Measurements from ENCODE around the gene KCNIP3.

The KCNIP3 gene

DNA sequence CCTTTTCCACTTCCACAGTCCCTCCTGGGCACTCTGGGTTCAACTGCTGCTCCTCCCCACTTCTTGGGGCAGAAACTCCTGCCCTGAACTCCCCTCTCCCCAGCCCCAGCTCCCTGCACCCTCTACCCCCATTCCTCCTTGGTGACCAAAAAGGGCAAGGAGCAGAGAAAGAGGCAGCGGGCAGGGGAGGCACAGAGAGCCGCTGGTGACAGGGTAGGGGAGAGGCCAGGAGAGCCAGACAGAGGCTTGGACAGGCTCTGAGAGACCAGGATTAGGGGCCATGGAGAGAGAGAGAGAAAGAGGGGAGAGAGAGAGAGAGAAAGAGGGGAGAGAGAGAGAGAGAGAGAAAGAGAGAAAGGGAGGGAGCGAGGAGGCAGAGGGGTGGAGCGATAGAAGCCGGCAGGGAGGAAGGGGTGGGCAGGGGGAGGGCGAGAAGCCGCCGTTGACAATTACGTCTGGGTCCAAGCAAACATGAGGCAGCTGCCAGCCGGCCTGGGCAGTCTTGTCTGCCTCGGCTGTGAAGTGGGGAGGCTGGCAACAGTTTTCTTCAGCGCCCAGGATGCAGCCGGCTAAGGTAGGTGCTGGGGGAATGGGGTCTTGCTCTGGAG, at the start of gene KCNIP3:
Gene KCNIP3, plus strand, starts transcription at position 468 of the 608 bp plus-strand sequence. Its CDS starts 92 bp downstream, at position 560.
- no CpG with 5 or more reads among the region's 13 CpGs for WGBS (ENCODE audit: insufficient coverage, insufficient read length)
- DNase-seq (ENCODE audit: low read depth, low spot score): no peak
- Histone ChIP-seq H3K36me3 (ENCODE audit: control insufficient read depth, insufficient read depth, low read length) (no peaks in the 10 kb centered on the region), H3K9me3 (ENCODE audit: control insufficient read depth, insufficient read depth, low read length) (no peaks in the 10 kb centered on the region), H3K27ac (ENCODE audit: low read length) (no peak within 1 kb of the TSS), H3K4me3 (ENCODE audit: low read length) (no peak within 1 kb of the TSS), H3K27me3 (ENCODE audit: control insufficient read depth, insufficient read depth, low read length) (no peaks in the 10 kb centered on the region), H3K4me1 (ENCODE audit: control insufficient read depth, insufficient read depth, low read length) (peaks cover 2% of the 10 kb centered on the region; the same call in 1 of the 2 replicates)

DNA sequence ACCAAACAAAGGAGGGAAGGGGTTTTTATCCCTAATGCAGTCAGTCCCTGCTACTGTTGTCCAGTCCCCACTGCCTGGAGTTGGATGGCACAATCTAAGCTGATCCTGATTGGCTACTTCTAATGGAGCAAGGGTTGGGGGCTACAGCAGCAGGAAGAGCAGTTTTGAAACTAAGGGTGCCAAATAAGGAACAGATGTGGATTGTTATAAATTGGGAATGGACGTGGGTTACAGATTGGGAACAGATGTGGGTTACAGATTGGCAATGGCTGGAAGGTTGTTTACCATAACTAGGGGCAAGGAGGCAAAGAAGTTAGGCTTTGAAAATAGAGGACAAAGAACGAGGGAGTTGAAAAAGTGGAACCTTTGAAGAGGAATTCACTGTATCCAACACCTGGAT, 38.9 kb upstream of the KCNIP3 start:
- H3K27me3 ChIP-seq (ENCODE audit: control insufficient read depth, insufficient read depth, low read length): no peaks in the 10 kb centered on the region
- H3K4me3 ChIP-seq (ENCODE audit: low read length): no peak overlapping the region
- WGBS (ENCODE audit: insufficient coverage, insufficient read length): 100% methylated on average over 1 of the region's 2 CpGs
- no peaks in the 10 kb centered on the region for H3K4me1 ChIP-seq (ENCODE audit: control insufficient read depth, insufficient read depth, low read length)
- H3K9me3 ChIP-seq (ENCODE audit: control insufficient read depth, insufficient read depth, low read length): peaks cover 1% of the 10 kb centered on the region; the same call in 1 of the 2 replicates
- no peak overlapping the region for H3K27ac ChIP-seq (ENCODE audit: low read length)
- DNase-seq (ENCODE audit: low read depth, low spot score): no peak
- no peaks in the 10 kb centered on the region for H3K36me3 ChIP-seq (ENCODE audit: control insufficient read depth, insufficient read depth, low read length)

DNA sequence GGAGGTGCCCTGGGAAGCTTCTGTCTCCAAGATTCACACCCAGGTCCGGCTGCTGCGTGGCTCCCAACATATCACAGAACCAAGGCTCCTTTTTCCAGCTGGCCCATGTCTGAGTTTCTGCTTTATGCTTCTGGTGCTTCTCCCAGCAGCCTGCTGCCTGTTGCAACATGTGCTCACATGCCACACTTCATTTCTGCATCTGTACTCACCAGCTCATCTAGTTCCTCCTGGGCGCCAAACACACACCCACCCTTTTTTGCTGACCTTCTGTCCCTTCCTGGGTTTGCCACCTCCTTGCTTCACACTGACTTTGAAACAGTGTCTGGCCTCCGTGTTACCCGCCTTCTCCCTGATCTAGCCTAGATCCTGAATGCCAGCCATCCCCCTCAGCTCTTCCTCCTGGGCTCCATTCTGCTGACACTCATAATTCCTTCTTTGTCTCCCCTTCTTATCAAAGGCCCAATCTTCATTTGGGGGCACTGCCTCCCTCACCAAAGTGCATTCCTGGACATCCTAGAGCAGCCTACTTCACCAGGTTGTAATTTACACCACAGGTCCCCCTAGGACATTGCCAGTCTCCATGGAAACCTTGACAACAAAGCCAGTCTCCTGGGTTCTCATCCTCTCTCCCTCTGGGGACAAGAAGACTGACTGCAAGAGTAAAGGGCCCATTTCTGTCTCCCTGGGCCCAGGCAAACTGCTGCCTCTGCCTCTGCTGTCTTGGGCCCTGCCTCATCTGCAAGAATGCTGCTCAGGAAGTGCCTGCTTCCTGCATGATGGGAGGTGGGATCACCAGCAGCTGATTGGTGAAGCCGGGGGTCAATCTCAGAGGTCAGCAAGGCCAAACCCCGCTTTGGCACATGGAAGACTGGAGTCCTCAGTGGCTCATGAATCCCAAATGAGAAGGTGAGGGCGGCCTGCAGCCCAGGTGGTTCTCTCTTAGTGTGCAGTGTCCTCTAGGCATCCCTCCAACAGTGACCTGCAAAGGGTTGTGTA, 36.8 kb upstream of the KCNIP3 start:
- peaks cover 1% of the 10 kb centered on the region; the same call in 1 of the 2 replicates for H3K9me3 ChIP-seq (ENCODE audit: control insufficient read depth, insufficient read depth, low read length)
- no peak for DNase-seq (ENCODE audit: low read depth, low spot score)
- no peaks in the 10 kb centered on the region for H3K36me3 ChIP-seq (ENCODE audit: control insufficient read depth, insufficient read depth, low read length)
- no CpG with 5 or more reads among the region's 8 CpGs for WGBS (ENCODE audit: insufficient coverage, insufficient read length)
- no peaks in the 10 kb centered on the region for H3K4me1 ChIP-seq (ENCODE audit: control insufficient read depth, insufficient read depth, low read length)
- no peaks in the 10 kb centered on the region for H3K27me3 ChIP-seq (ENCODE audit: control insufficient read depth, insufficient read depth, low read length)
- H3K27ac ChIP-seq (ENCODE audit: low read length): no peak overlapping the region
- no peak overlapping the region for H3K4me3 ChIP-seq (ENCODE audit: low read length)

DNA sequence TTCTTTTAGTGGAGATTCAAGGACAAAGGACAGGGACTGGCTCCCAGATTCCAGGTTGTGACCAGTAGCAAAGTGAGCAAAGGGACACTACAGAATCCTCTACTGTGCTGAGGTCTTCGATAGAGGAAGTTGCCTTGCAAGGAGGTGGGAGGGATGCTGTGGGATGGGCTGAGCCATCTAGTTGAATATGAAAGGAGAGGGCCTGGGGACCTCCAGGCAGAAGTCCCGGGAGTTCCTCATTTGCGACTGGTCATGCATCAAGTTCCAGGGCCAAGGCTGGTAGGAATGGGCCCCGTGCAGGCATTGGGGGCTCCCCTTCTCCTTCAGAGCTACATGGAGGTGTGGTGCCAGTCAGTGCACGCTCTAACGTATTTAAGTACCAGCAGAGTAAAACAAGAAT, 35.5 kb upstream of the KCNIP3 start:
- Histone ChIP-seq H3K4me3 (ENCODE audit: low read length) (no peak overlapping the region), H3K36me3 (ENCODE audit: control insufficient read depth, insufficient read depth, low read length) (no peaks in the 10 kb centered on the region), H3K9me3 (ENCODE audit: control insufficient read depth, insufficient read depth, low read length) (peaks cover 1% of the 10 kb centered on the region; the same call in 1 of the 2 replicates), H3K27me3 (ENCODE audit: control insufficient read depth, insufficient read depth, low read length) (no peaks in the 10 kb centered on the region), H3K27ac (ENCODE audit: low read length) (no peak overlapping the region), H3K4me1 (ENCODE audit: control insufficient read depth, insufficient read depth, low read length) (no peaks in the 10 kb centered on the region)
- no CpG with 5 or more reads among the region's 6 CpGs for WGBS (ENCODE audit: insufficient coverage, insufficient read length)
- DNase-seq (ENCODE audit: low read depth, low spot score): no peak

DNA sequence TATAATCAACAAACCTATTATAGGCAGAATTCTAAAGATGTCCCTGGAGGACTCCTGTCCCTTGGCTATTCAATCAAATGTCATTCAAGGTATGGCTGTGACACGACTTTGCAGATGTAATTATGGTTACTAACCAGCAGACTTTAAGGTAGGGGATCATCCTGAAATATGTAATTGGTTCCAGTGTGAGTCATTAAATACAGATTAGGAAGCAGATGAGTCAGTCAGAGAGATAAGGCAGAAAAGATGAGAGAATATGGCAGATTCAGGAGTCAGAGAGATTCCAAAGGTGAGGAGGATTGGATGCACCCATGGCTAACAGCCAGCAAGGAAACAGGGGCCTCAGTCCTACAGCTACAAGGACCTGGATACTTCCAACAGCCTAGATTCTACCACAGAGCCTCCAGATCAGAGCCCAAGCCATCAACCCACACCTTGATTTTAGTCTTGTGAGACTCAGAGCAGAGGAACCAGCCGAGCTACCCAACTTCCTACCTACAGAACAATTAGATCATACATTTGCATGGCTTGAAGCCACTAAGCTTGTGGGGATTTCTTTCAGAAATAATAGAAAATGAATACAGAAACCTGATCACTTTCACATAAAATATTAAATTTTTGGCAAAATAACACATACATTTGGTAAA, 34.1 kb upstream of the KCNIP3 start:
- no peak for DNase-seq (ENCODE audit: low read depth, low spot score)
- WGBS (ENCODE audit: insufficient coverage, insufficient read length): no CpG with 5 or more reads among the region's 2 CpGs
- no peaks in the 10 kb centered on the region for H3K36me3 ChIP-seq (ENCODE audit: control insufficient read depth, insufficient read depth, low read length)
- H3K27ac ChIP-seq (ENCODE audit: low read length): no peak overlapping the region
- peaks cover 1% of the 10 kb centered on the region; the same call in 1 of the 2 replicates for H3K9me3 ChIP-seq (ENCODE audit: control insufficient read depth, insufficient read depth, low read length)
- no peaks in the 10 kb centered on the region for H3K27me3 ChIP-seq (ENCODE audit: control insufficient read depth, insufficient read depth, low read length)
- H3K4me1 ChIP-seq (ENCODE audit: control insufficient read depth, insufficient read depth, low read length): no peaks in the 10 kb centered on the region
- no peak overlapping the region for H3K4me3 ChIP-seq (ENCODE audit: low read length)

DNA sequence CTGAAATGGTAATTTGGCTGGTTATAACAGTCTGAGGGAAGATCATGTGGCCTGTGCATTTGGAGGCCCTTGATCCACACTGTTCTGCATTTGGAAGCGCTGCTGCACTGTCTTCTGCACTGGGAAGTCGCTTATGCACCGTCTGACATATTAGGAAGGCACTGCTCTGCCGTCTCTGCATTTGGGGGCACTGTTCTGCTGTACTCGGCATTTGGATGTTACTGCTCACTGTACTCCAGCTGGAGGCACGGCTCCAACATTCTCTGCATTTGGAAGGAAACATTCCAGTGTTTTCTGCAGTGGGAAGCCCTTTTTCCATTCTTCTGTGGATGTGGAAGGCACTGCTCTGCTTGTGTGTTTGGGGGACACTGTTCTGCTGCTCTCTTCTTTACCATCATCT, 32.5 kb upstream of the KCNIP3 start:
- no CpG with 5 or more reads among the region's 6 CpGs for WGBS (ENCODE audit: insufficient coverage, insufficient read length)
- Histone ChIP-seq H3K27me3 (ENCODE audit: control insufficient read depth, insufficient read depth, low read length) (no peaks in the 10 kb centered on the region), H3K36me3 (ENCODE audit: control insufficient read depth, insufficient read depth, low read length) (no peaks in the 10 kb centered on the region), H3K9me3 (ENCODE audit: control insufficient read depth, insufficient read depth, low read length) (no peaks in the 10 kb centered on the region; the same call in 1 of the 2 replicates), H3K27ac (ENCODE audit: low read length) (no peak overlapping the region), H3K4me1 (ENCODE audit: control insufficient read depth, insufficient read depth, low read length) (no peaks in the 10 kb centered on the region), H3K4me3 (ENCODE audit: low read length) (no peak overlapping the region)
- DNase-seq (ENCODE audit: low read depth, low spot score): no peak

DNA sequence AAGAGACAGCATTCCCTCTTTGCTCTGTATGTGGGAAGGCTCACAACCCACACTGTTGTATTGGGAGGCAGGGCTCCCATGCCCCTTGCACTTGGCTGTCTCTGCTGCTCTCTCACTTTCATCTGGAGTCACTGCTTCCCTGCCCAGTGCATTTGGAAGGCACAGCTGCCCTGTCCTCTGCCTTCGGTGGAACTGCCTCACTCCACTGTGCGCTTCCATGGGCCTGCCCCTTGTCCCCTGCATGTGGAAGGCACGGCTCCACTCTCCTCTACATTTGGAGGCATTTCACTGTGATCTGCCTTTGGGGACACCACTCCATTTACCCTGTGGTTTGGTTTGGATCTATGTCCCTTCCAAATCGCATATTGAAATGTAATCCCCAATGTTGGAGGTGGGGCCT, 32.0 kb upstream of the KCNIP3 start:
- no peaks in the 10 kb centered on the region for H3K27me3 ChIP-seq (ENCODE audit: control insufficient read depth, insufficient read depth, low read length)
- WGBS (ENCODE audit: insufficient coverage, insufficient read length): no CpG with 5 or more reads among the region's 4 CpGs
- no peak for DNase-seq (ENCODE audit: low read depth, low spot score)
- no peaks in the 10 kb centered on the region for H3K4me1 ChIP-seq (ENCODE audit: control insufficient read depth, insufficient read depth, low read length)
- no peak overlapping the region for H3K4me3 ChIP-seq (ENCODE audit: low read length)
- no peak overlapping the region for H3K27ac ChIP-seq (ENCODE audit: low read length)
- H3K9me3 ChIP-seq (ENCODE audit: control insufficient read depth, insufficient read depth, low read length): no peaks in the 10 kb centered on the region; the same call in 1 of the 2 replicates
- H3K36me3 ChIP-seq (ENCODE audit: control insufficient read depth, insufficient read depth, low read length): no peaks in the 10 kb centered on the region

DNA sequence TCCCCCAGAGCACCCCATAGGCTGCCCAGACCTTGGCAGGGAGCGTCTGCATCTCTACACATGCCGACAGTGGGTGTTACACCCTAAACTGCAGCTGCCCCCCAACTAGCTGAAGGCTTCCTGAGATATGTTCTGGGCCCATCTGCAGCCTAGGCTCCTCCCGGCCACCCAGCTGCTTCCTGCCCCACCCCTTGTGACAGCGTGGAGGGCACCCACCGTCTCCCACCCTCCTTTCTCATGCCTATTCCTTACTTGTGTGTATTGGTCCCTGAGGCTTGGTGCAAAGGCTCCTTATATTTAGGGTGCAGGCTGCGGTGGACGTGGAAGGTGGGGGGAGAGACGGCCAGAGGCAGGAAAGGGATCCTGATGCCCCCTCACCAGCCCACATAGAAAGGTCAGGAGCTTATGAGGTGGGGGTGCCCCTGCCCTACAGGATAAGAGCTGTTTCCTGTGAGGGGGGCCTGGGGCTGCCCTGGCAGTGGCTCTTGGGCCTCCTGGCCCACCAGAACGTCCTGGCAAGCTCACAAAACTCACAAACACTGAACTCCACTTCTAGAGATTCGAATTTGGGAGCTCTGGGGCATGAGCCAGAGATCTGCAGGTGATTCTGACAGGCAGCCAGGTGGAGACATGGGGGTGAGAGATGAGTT, 30.2 kb upstream of the KCNIP3 start:
- Histone ChIP-seq H3K36me3 (ENCODE audit: control insufficient read depth, insufficient read depth, low read length) (no peaks in the 10 kb centered on the region), H3K9me3 (ENCODE audit: control insufficient read depth, insufficient read depth, low read length) (no peaks in the 10 kb centered on the region; the same call in 1 of the 2 replicates), H3K27me3 (ENCODE audit: control insufficient read depth, insufficient read depth, low read length) (no peaks in the 10 kb centered on the region), H3K4me1 (ENCODE audit: control insufficient read depth, insufficient read depth, low read length) (no peaks in the 10 kb centered on the region), H3K27ac (ENCODE audit: low read length) (no peak overlapping the region), H3K4me3 (ENCODE audit: low read length) (no peak overlapping the region)
- DNase-seq (ENCODE audit: low read depth, low spot score): no peak
- WGBS (ENCODE audit: insufficient coverage, insufficient read length): no CpG with 5 or more reads among the region's 10 CpGs

DNA sequence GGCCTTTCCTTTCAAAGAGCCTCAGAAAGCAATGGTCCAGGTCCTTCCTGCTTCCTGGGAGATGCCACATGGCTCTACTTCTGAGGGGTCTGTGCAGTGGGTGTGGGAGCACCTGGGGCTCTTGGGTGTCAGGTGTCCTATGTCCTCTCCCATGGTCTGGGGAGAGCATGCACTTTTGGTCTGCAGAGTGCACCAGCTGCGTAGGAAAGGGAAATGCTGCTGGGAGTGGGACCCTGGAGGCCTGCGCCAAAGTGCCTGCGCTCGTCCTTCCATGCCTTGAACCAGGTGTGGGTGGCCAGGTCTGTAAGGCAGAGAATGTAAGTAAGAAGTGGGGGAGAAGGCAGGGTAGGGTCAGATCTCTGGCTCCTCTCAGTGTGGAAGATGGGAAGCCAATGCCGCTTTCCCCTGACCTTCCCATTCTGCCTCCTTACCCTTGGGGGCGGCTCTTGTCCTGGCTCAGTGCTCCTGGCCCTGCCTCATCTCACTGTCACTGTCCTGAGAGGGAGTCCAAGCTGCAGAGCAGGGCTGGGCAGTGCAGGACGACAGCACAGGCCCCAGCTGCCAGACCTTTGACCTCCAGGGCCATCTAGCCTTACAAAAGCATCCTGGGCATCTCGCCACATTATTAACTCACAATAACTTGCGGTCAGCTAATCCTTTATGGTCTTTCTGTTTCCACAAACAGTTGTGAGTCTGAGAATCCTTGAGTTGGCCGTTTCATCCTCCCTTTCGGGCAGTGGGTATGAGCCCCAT, 29.5 kb upstream of the KCNIP3 start:
- WGBS (ENCODE audit: insufficient coverage, insufficient read length): no CpG with 5 or more reads among the region's 11 CpGs
- Histone ChIP-seq H3K27ac (ENCODE audit: low read length) (no peak overlapping the region), H3K4me3 (ENCODE audit: low read length) (no peak overlapping the region), H3K4me1 (ENCODE audit: control insufficient read depth, insufficient read depth, low read length) (no peaks in the 10 kb centered on the region), H3K27me3 (ENCODE audit: control insufficient read depth, insufficient read depth, low read length) (no peaks in the 10 kb centered on the region), H3K36me3 (ENCODE audit: control insufficient read depth, insufficient read depth, low read length) (no peaks in the 10 kb centered on the region), H3K9me3 (ENCODE audit: control insufficient read depth, insufficient read depth, low read length) (no peaks in the 10 kb centered on the region; the same call in 1 of the 2 replicates)
- DNase-seq (ENCODE audit: low read depth, low spot score): no peak

Measured in iPS DF 6.9 (cell line).